HUES64 (cell line): ENCODE results near the gene INTU.
"Not testable (repeated sequence)": the region's sequence is repeated elsewhere in the genome, so short reads cannot be mapped to it uniquely, and the experiment has no call there.

ENCODE experiments used
- H3K27ac ChIP-seq: 2 replicates; pipeline ENCODE4 v1.7.0; 2013; ENCODE audit warnings: low read depth, low read length, inconsistent platforms
- H3K27me3 ChIP-seq: 2 replicates; pipeline ENCODE4 v1.6.1; 2013; ENCODE audit warnings: mild to moderate bottlenecking, low read length; ENCODE audit not compliant: insufficient read depth
- H3K36me3 ChIP-seq: 2 replicates; pipeline ENCODE4 v1.6.1; 2013; ENCODE audit warnings: mild to moderate bottlenecking, low read length; ENCODE audit not compliant: insufficient read depth
- H3K4me1 ChIP-seq: 2 replicates; pipeline ENCODE4 v1.6.1; 2013; ENCODE audit warnings: mild to moderate bottlenecking, low read length, moderate library complexity; ENCODE audit not compliant: insufficient read depth
- H3K4me3 ChIP-seq: 2 replicates; pipeline ENCODE4 v1.5.1; 2013; ENCODE audit warnings: mild to moderate bottlenecking, low read length, moderate library complexity
- H3K9ac ChIP-seq: 2 replicates; pipeline ENCODE4 v1.6.1; 2013; ENCODE audit warnings: mild to moderate bottlenecking, low read depth, low read length
- H3K9me3 ChIP-seq: 2 replicates; pipeline ENCODE4 v1.6.1; 2013; ENCODE audit warnings: low read depth, low read length; ENCODE audit not compliant: insufficient read depth
- WGBS: fragments of 150-250, 120-280 bp; methylation state at CpG from one replicate; pipeline ENCODE4 v1.1.7; 2013; ENCODE audit warnings: missing lambda C conversion rate; 5-methylcytosine and 5-hydroxymethylcytosine counted together

INTU gene

DNA sequence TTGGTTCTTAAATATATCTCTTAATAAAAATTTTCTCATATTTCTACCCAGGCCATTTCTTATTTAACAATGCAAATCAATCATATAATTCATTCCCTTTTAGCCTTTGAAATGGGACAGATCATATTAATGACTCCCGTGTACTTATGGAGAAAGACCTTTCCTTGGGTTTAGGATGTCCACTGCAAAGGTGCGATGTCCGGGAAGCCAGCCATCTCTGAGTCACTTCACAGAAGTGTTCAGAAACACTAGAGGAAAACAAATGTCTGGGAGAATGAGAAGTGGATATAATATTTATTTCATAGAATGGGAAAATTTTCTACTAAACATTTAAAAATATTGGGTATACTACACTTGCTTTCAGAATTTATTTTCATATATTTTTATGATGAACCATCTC lies 15.3 kb downstream of the INTU start:
- no peaks in the 10 kb centered on the region for H3K4me1 ChIP-seq
- no peaks in the 10 kb centered on the region for H3K27me3 ChIP-seq
- H3K36me3 ChIP-seq = peaks cover 29% of the 10 kb centered on the region
- H3K4me3 ChIP-seq = no peak overlapping the region
- no peak overlapping the region for H3K27ac ChIP-seq
- no peak overlapping the region for H3K9ac ChIP-seq
- WGBS = 95% methylated on average over 3 of the region's 3 CpGs
- H3K9me3 ChIP-seq = peaks cover 2% of the 10 kb centered on the region; the same call in 1 of the 2 replicates

- Histone ChIP-seq H3K9ac (peak overlapping the region; percentile 59; the same call in 1 of the 2 replicates), H3K4me1 (peaks cover 13% of the 10 kb centered on the region)
- H3K27ac ChIP-seq = not testable (repeated sequence)
These were observed 22.8 kb downstream of the INTU start for GRCh38 chr4:127655590-127655989.

DNA sequence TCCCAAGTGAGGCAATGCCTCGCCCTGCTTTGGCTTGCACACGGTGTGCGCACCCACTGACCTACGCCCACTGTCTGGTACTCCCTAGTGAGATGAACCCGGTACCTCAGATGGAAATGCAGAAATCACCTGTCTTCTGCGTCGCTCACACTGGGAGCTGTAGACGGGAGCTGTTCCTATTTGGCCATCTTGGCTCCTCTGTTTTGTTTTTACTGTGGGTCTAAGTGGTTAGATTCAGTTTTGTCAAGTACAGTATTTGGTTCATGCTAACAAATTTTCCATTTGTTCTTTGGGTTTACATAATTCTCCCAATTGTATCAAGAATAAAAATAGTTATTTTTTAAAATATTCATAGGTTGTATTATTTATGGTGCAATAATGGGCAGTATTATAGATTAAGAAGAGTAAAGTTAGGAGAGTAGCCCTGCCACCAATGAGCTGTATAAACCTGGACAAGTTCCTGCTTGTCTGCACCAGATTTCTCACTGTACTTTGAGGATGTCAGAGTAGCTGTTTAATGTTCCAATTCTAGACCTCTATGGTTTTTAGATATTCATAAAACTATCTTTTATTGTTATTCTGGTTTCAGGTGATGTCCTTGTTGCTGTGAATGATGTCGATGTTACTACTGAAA lies 23.4 kb downstream of the INTU start:
- H3K4me1 ChIP-seq = peaks cover 13% of the 10 kb centered on the region
- peak overlapping the region; percentile 55 for H3K4me3 ChIP-seq
- peak overlapping the region; percentile 59; the same call in 1 of the 2 replicates for H3K9ac ChIP-seq

More at GRCh38 chr4:127655590-127655989, 22.8 kb downstream of the INTU start:
- 9% methylated on average over 5 of the region's 17 CpGs for WGBS
- not testable (repeated sequence) for H3K9me3 ChIP-seq, H3K27me3 ChIP-seq
- peaks cover 19% of the 10 kb centered on the region for H3K36me3 ChIP-seq
- peak overlapping the region; percentile 55 for H3K4me3 ChIP-seq

GRCh38 chr4:127660284-127660885 lies 27.6 kb downstream of the INTU start:
- Histone ChIP-seq H3K36me3 (peaks cover 28% of the 10 kb centered on the region), H3K27ac (no peak overlapping the region), H3K4me1 (peaks cover 13% of the 10 kb centered on the region), H3K9me3 (no peaks in the 10 kb centered on the region), H3K4me3 (no peak overlapping the region), H3K27me3 (no peaks in the 10 kb centered on the region), H3K9ac (no peak overlapping the region)
- WGBS = 90% methylated on average over 6 of the region's 6 CpGs

More for the DNA sequence above, 23.4 kb downstream of the INTU start:
- Histone ChIP-seq H3K36me3 (peaks cover 19% of the 10 kb centered on the region), H3K9me3 (no peaks in the 10 kb centered on the region), H3K27ac (0 out of 2 replicates have a peak overlapping the region, but pooled peaks have one; percentile 13), H3K27me3 (no peaks in the 10 kb centered on the region)
- 28% methylated on average over 9 of the region's 9 CpGs for WGBS

DNA sequence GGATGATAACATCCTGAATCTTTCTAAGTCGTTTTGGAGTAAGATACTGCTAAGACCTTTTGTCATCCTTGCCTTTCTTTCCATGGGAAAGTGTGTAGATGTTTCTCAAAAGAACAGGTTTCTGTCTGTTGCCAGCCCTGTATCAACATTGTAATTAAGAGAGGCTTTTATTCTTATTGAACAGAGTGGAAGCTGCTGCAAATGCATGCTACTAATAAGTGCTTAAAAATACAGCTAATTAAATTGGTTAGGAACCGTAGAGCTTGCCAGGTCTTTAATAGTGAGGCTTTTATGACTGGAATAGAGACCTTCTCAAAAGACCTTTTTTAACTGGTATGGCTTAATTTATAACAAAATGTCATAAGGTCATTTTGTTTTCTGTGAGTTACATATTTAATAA lies 34.4 kb downstream of the INTU start:
- H3K27ac ChIP-seq = no peak overlapping the region
- peaks cover 18% of the 10 kb centered on the region for H3K4me1 ChIP-seq
- H3K9me3 ChIP-seq = no peaks in the 10 kb centered on the region
- WGBS = 92% methylated on average over 2 of the region's 2 CpGs
- H3K36me3 ChIP-seq = peaks cover 20% of the 10 kb centered on the region
- H3K9ac ChIP-seq = no peak overlapping the region
- H3K4me3 ChIP-seq = no peak overlapping the region
- H3K27me3 ChIP-seq = no peaks in the 10 kb centered on the region

- Histone ChIP-seq H3K9ac (no peak overlapping the region), H3K4me3 (no peak overlapping the region), H3K4me1 (peaks cover 24% of the 10 kb centered on the region), H3K27me3 (no peaks in the 10 kb centered on the region), H3K9me3 (no peaks in the 10 kb centered on the region), H3K36me3 (peaks cover 20% of the 10 kb centered on the region), H3K27ac (no peak overlapping the region)
- 100% methylated on average over 2 of the region's 2 CpGs for WGBS
These were observed 35.0 kb downstream of the INTU start for GRCh38 chr4:127667772-127668171.

DNA sequence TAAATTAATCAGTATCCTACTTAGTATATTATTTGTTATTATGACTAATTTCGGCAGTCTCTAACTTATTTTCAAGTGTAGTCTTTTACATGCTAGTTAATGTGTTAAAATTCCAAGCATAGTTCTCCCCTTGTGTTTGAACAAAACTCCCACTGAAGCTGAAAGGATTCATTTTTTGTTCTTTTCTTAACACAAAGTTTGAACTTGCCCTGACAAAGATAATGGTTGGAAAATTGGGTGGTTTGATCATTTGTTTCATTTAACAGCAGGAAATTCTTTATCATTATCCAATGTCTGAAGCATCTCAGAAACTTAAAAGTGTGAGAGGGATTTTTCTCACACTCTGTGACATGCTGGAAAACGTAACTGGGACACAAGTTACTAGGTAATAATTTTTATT lies 36.0 kb downstream of the INTU start:
- WGBS = 80% methylated on average over 1 of the region's 2 CpGs
- no peak overlapping the region for H3K4me3 ChIP-seq

DNA sequence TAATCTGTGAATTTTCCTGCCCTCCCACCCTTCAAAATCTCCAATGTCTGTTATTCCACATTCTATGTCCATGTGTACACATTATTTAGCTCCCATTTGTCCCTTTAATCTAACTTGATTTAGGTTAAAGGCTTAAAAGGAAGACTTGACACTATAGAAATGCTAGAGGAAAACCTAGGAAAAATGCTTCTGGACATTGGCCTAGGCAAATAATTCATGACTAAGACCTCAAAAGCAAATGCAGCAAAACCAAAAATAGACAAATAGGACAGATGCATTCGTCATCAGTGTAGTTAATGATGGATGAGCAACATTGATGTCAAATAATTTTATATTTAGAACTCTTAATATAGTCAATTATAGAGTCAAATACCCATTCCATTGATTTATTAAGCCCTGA lies 36.9 kb downstream of the INTU start:
- no CpG with 5 or more reads among the region's 1 CpG for WGBS
- H3K4me3 ChIP-seq = no peak overlapping the region
- peaks cover 27% of the 10 kb centered on the region for H3K4me1 ChIP-seq
- no peak overlapping the region for H3K9ac ChIP-seq
- H3K27me3 ChIP-seq = no peaks in the 10 kb centered on the region
- peaks cover 20% of the 10 kb centered on the region for H3K36me3 ChIP-seq
- H3K27ac ChIP-seq = no peak overlapping the region
- no peaks in the 10 kb centered on the region for H3K9me3 ChIP-seq

More for the DNA sequence above, 36.0 kb downstream of the INTU start:
- H3K9ac ChIP-seq = no peak overlapping the region
- H3K27ac ChIP-seq = 0 out of 2 replicates have a peak overlapping the region, but pooled peaks have one; percentile 2
- peaks cover 20% of the 10 kb centered on the region for H3K36me3 ChIP-seq
- peaks cover 27% of the 10 kb centered on the region for H3K4me1 ChIP-seq
- H3K27me3 ChIP-seq = no peaks in the 10 kb centered on the region
- no peaks in the 10 kb centered on the region for H3K9me3 ChIP-seq

GRCh38 chr4:127672111-127672510 lies 39.4 kb downstream of the INTU start:
- Histone ChIP-seq H3K4me3 (no peak overlapping the region), H3K27ac (no peak overlapping the region), H3K9ac (no peak overlapping the region), H3K4me1 (peaks cover 27% of the 10 kb centered on the region), H3K9me3 (peaks cover 14% of the 10 kb centered on the region), H3K36me3 (peaks cover 32% of the 10 kb centered on the region), H3K27me3 (no peaks in the 10 kb centered on the region)
- 88% methylated on average over 1 of the region's 2 CpGs for WGBS

DNA sequence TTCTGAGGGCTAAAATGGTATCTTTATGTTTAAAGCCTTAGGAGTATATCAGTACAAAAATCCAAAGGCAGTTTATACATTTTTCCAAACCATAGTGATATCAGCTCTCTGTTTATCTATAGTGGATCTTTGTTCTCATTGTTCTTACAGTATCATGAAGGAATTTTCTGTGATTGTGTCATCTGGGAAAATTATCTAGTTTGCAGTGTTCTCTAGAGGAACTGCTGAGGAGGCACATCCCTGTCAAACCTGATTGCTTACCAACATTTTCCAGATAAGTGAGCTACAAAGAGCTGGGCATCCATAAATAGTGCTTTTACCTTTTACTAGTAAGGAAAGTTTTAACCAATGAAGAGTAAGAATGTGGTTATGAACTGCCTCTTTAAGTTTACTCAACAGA lies 52.5 kb downstream of the INTU start:
- no peaks in the 10 kb centered on the region for H3K27me3 ChIP-seq

DNA sequence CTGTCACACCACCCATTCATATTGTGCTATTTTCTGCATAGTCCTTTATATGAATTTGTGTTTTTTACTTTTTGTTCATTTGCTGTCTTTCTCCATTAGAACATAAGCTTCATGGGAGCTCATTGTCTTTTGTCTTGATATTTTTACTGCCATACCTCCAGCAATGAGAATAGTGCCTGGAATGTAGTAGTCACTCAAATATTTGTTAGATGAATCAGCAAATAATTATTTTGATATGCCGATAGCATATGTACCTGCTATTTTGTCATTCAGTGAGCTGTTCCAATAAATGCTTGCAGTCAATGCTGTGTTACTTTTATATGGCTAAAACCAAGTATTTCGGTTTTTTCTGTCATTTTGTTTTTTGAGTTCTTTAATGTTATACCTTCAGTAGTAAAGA lies 53.9 kb downstream of the INTU start:
- H3K27ac ChIP-seq = no peak overlapping the region
- peaks cover 37% of the 10 kb centered on the region for H3K36me3 ChIP-seq
- no peak overlapping the region for H3K4me3 ChIP-seq
- no peaks in the 10 kb centered on the region for H3K9me3 ChIP-seq
- H3K4me1 ChIP-seq = no peaks in the 10 kb centered on the region
- 95% methylated on average over 2 of the region's 2 CpGs for WGBS
- no peak overlapping the region for H3K9ac ChIP-seq
- no peaks in the 10 kb centered on the region for H3K27me3 ChIP-seq

More for the DNA sequence above, 52.5 kb downstream of the INTU start:
- Histone ChIP-seq H3K4me3 (no peak overlapping the region), H3K9me3 (no peaks in the 10 kb centered on the region), H3K9ac (no peak overlapping the region), H3K27ac (no peak overlapping the region), H3K36me3 (peaks cover 37% of the 10 kb centered on the region), H3K4me1 (no peaks in the 10 kb centered on the region)
